Effector memory CD4-positive, alpha-beta T cell (primary cell): Measurements from ENCODE around the gene TVP23B.
A peak's percentile ranks its signal among the peaks of the same experiment; 100 is the strongest.
"Not testable (repeated sequence)": the region's sequence is repeated elsewhere in the genome, so short reads cannot be mapped to it uniquely, and the experiment has no call there.

Experiments used
- DNase-seq, 3 donors: peaks; one replicate each; pipeline ENCODE4 v3.0.0-alpha.2; 2020
- H3K27ac ChIP-seq: 2 replicates; pipeline ENCODE4 v1.7.0; 2013; ENCODE audit warnings: mild to moderate bottlenecking, low read length, moderate library complexity; ENCODE audit not compliant: insufficient read depth, poor library complexity, severe bottlenecking
- H3K27me3 ChIP-seq: replicated peaks from 2 replicates; pipeline ENCODE4 v1.7.0; 2013; ENCODE audit warnings: mild to moderate bottlenecking, low read length; ENCODE audit not compliant: insufficient read depth, control insufficient read depth, poor library complexity, severe bottlenecking
- H3K36me3 ChIP-seq: 2 replicates; pipeline ENCODE4 v1.7.0; 2013; ENCODE audit warnings: mild to moderate bottlenecking, low read length, moderate library complexity; ENCODE audit not compliant: control insufficient read depth, insufficient read depth
- H3K4me1 ChIP-seq: 2 replicates; pipeline ENCODE4 v1.7.0; 2013; ENCODE audit warnings: low read length, mild to moderate bottlenecking; ENCODE audit not compliant: control insufficient read depth, insufficient read depth, poor library complexity, severe bottlenecking
- H3K4me3 ChIP-seq: 2 replicates; pipeline ENCODE4 v1.7.0; 2013; ENCODE audit warnings: low read length, low read depth, mild to moderate bottlenecking; ENCODE audit not compliant: insufficient read depth, poor library complexity, severe bottlenecking
- H3K9me3 ChIP-seq: 2 replicates; pipeline ENCODE4 v1.7.0; 2013; ENCODE audit warnings: mild to moderate bottlenecking, low read length, moderate library complexity; ENCODE audit not compliant: control insufficient read depth

TVP23B gene

GRCh38 chr17:18785933-18786332, 5.0 kb downstream of the TVP23B start:
- H3K36me3 ChIP-seq, DNase-seq, H3K27me3 ChIP-seq, H3K4me3 ChIP-seq, H3K9me3 ChIP-seq, H3K27ac ChIP-seq, H3K4me1 ChIP-seq: not testable (repeated sequence)

- H3K36me3 ChIP-seq, H3K9me3 ChIP-seq, H3K4me1 ChIP-seq, H3K27ac ChIP-seq, H3K27me3 ChIP-seq, DNase-seq, H3K4me3 ChIP-seq: not testable (repeated sequence)
Observed at GRCh38 chr17:18786890-18787289, 5.9 kb downstream of the TVP23B start.

- not testable (repeated sequence) for DNase-seq, H3K27ac ChIP-seq, H3K36me3 ChIP-seq
Observed at GRCh38 chr17:18791402-18791801, 10.4 kb downstream of the TVP23B start.

GRCh38 chr17:18794841-18795240, 13.9 kb downstream of the TVP23B start:
- H3K27ac ChIP-seq, DNase-seq, H3K4me1 ChIP-seq: not testable (repeated sequence)

More at GRCh38 chr17:18791402-18791801, 10.4 kb downstream of the TVP23B start:
- H3K4me3 ChIP-seq, H3K4me1 ChIP-seq, H3K27me3 ChIP-seq, H3K9me3 ChIP-seq: not testable (repeated sequence)

GRCh38 chr17:18796887-18797286, 15.9 kb downstream of the TVP23B start:
- not testable (repeated sequence) for H3K4me3 ChIP-seq, H3K9me3 ChIP-seq, DNase-seq, H3K4me1 ChIP-seq, H3K36me3 ChIP-seq, H3K27me3 ChIP-seq, H3K27ac ChIP-seq

More at GRCh38 chr17:18794841-18795240, 13.9 kb downstream of the TVP23B start:
- H3K9me3 ChIP-seq, H3K36me3 ChIP-seq, H3K27me3 ChIP-seq, H3K4me3 ChIP-seq: not testable (repeated sequence)

GRCh38 chr17:18803458-18804245, 22.7 kb downstream of the TVP23B start:
- not testable (repeated sequence) for DNase-seq, H3K9me3 ChIP-seq, H3K27ac ChIP-seq, H3K4me1 ChIP-seq, H3K36me3 ChIP-seq, H3K4me3 ChIP-seq, H3K27me3 ChIP-seq

- DNase-seq, H3K9me3 ChIP-seq, H3K4me1 ChIP-seq, H3K36me3 ChIP-seq, H3K27ac ChIP-seq, H3K4me3 ChIP-seq, H3K27me3 ChIP-seq: not testable (repeated sequence)
Observed at GRCh38 chr17:18815924-18816323, 34.9 kb downstream of the TVP23B start.

- H3K27ac ChIP-seq, H3K36me3 ChIP-seq, H3K4me1 ChIP-seq, H3K27me3 ChIP-seq, H3K4me3 ChIP-seq, H3K9me3 ChIP-seq: not testable (repeated sequence)
- DNase-seq, result peak; percentile 2 to 26 (median 7)
Observed at GRCh38 chr17:18816489-18817371, 35.7 kb downstream of the TVP23B start.

GRCh38 chr17:18821430-18821829, 40.4 kb downstream of the TVP23B start:
- H3K4me3 ChIP-seq, H3K4me1 ChIP-seq, H3K9me3 ChIP-seq, H3K36me3 ChIP-seq, H3K27ac ChIP-seq, H3K27me3 ChIP-seq, DNase-seq: not testable (repeated sequence)

GRCh38 chr17:18827613-18828012, 46.6 kb downstream of the TVP23B start:
- not testable (repeated sequence) for H3K36me3 ChIP-seq

More at GRCh38 chr17:18827613-18828012, 46.6 kb downstream of the TVP23B start:
- not testable (repeated sequence) for H3K9me3 ChIP-seq, H3K4me1 ChIP-seq, H3K27ac ChIP-seq, H3K27me3 ChIP-seq, DNase-seq, H3K4me3 ChIP-seq
